ENCODE measurements around the gene IVD.

- TF ChIP-seq POLR2AphosphoS5 (IDR thresholded peaks at IDR 0.05; ENCODE audit: low read depth, low read length) = no peak
- no peak for TF ChIP-seq POLR2A (IDR thresholded peaks at IDR 0.05; ENCODE audit: low read depth, low read length)
- TF ChIP-seq TAF1 (IDR thresholded peaks at IDR 0.05; ENCODE audit: low read depth, low read length) = no peak
Observed at GRCh38 chr15:40367371-40367685, 38.3 kb upstream of the IVD start.

All from GM12891 (cell line).